ENCODE measurements around the gene GLI3. TPM values are rescaled to one million over a fixed set of nuclear protein-coding genes. Genes with fewer than 3 reads are reported as not detected.

GLI3 gene
- total RNA-seq, 1 donor from 2014 or later, result 126 TPM

- no peaks in the 10 kb centered on the region for H3K9me3 Mint-ChIP-seq
- no peak overlapping the region for H3K27ac Mint-ChIP-seq
- no peaks in the 10 kb centered on the region for H3K36me3 Mint-ChIP-seq
- H3K4me3 Mint-ChIP-seq, result no peak overlapping the region
- H3K4me1 Mint-ChIP-seq, result no peaks in the 10 kb centered on the region
- DNase-seq (ENCODE audit: low spot score in 2 of 2, unreplicated experiment in 2 of 2), result no peak
- no peak for TF ChIP-seq CTCF (IDR thresholded peaks at IDR 0.05; ENCODE audit: unreplicated experiment)
- no peaks in the 10 kb centered on the region for H3K27me3 Mint-ChIP-seq (ENCODE audit: low read depth)
Observed at GRCh38 chr7:41933427-41933826, 303.6 kb downstream of the GLI3 start.

- Mint-ChIP-seq H3K36me3 (no peaks in the 10 kb centered on the region), H3K27ac (no peak overlapping the region), H3K4me3 (no peak overlapping the region), H3K9me3 (no peaks in the 10 kb centered on the region), H3K4me1 (no peaks in the 10 kb centered on the region), H3K27me3 (ENCODE audit: low read depth) (no peaks in the 10 kb centered on the region)
- no peak for TF ChIP-seq CTCF (IDR thresholded peaks at IDR 0.05; ENCODE audit: unreplicated experiment)
- DNase-seq (ENCODE audit: low spot score in 2 of 2, unreplicated experiment in 2 of 2), result no peak
Observed at GRCh38 chr7:41931263-41931646, 305.8 kb downstream of the GLI3 start.

- Mint-ChIP-seq H3K27ac (no peak overlapping the region), H3K4me3 (no peak overlapping the region), H3K27me3 (ENCODE audit: low read depth) (no peaks in the 10 kb centered on the region), H3K9me3 (no peaks in the 10 kb centered on the region), H3K36me3 (no peaks in the 10 kb centered on the region), H3K4me1 (no peaks in the 10 kb centered on the region)
- TF ChIP-seq CTCF (IDR thresholded peaks at IDR 0.05; ENCODE audit: unreplicated experiment), result no peak
- DNase-seq (ENCODE audit: low spot score in 2 of 2, unreplicated experiment in 2 of 2), result no peak
Observed at GRCh38 chr7:41930538-41931262, 306.3 kb downstream of the GLI3 start.

GRCh38 chr7:41928781-41929180 lies 308.2 kb downstream of the GLI3 start:
- TF ChIP-seq CTCF (IDR thresholded peaks at IDR 0.05; ENCODE audit: unreplicated experiment), result no peak
- DNase-seq (ENCODE audit: low spot score in 2 of 2, unreplicated experiment in 2 of 2), result no peak
- no peaks in the 10 kb centered on the region for H3K9me3 Mint-ChIP-seq
- H3K4me3 Mint-ChIP-seq, result no peak overlapping the region
- H3K27ac Mint-ChIP-seq, result no peak overlapping the region
- H3K36me3 Mint-ChIP-seq, result no peaks in the 10 kb centered on the region
- no peaks in the 10 kb centered on the region for H3K4me1 Mint-ChIP-seq
- no peaks in the 10 kb centered on the region for H3K27me3 Mint-ChIP-seq (ENCODE audit: low read depth)

GRCh38 chr7:41928166-41928565 lies 308.8 kb downstream of the GLI3 start:
- DNase-seq (ENCODE audit: low spot score in 2 of 2, unreplicated experiment in 2 of 2), result no peak
- Mint-ChIP-seq H3K27me3 (ENCODE audit: low read depth) (no peaks in the 10 kb centered on the region), H3K4me3 (no peak overlapping the region), H3K27ac (no peak overlapping the region), H3K4me1 (no peaks in the 10 kb centered on the region), H3K9me3 (no peaks in the 10 kb centered on the region), H3K36me3 (no peaks in the 10 kb centered on the region)
- TF ChIP-seq CTCF (IDR thresholded peaks at IDR 0.05; ENCODE audit: unreplicated experiment), result no peak

Data from mesothelial cell of epicardium (in vitro differentiated cells).